ENCODE measurements around the gene SPOCK2. TPM values are rescaled to one million over a fixed set of nuclear protein-coding genes. Genes with fewer than 3 reads are reported as not detected.
"Not testable (repeated sequence)": the region's sequence is repeated elsewhere in the genome, so short reads cannot be mapped to it uniquely, and the experiment has no call there.

SPOCK2 gene
- polyA plus RNA-seq, 3 donors, result 0.20 to 1.6 (median 0.45) TPM

- Histone ChIP-seq H3K27me3 (ENCODE audit: control insufficient read depth in 2 of 2, insufficient read depth in 2 of 2, low read length in 2 of 2) (no peaks in the 10 kb centered on the region), H3K4me3 (replicated peaks in 1 of 3; ENCODE audit: low read depth in 2 of 3, low read length in 3 of 3) (no peak overlapping the region), H3K4me2 (replicated peaks; ENCODE audit: extremely low read depth, low read length, poor library complexity, severe bottlenecking) (no peak overlapping the region), H3K4me1 (ENCODE audit: control insufficient read depth in 1 of 2, insufficient read depth in 2 of 2, low read length in 2 of 2) (no peaks in the 10 kb centered on the region), H3K27ac (ENCODE audit: low read depth in 1 of 2, low read length in 2 of 2) (no peak overlapping the region), H3K9me3 (replicated peaks in 1 of 2; ENCODE audit: control insufficient read depth in 1 of 2, insufficient read depth in 1 of 2, low read length in 2 of 2) (no peaks in the 10 kb centered on the region), H3K36me3 (replicated peaks in 1 of 2; ENCODE audit: control insufficient read depth in 1 of 2, insufficient read depth in 2 of 2, low read length in 2 of 2) (no peaks in the 10 kb centered on the region), H3K9ac (ENCODE audit: insufficient read depth, low read length, poor library complexity, severe bottlenecking) (no peak overlapping the region), H3K79me2 (ENCODE audit: insufficient read depth, low read length) (no peaks in the 10 kb centered on the region), H2AFZ (ENCODE audit: insufficient read depth, low read depth, low read length, poor library complexity, severe bottlenecking) (no peak overlapping the region), H4K20me1 (ENCODE audit: insufficient read depth, low read length) (no peaks in the 10 kb centered on the region)
- Mint-ChIP-seq H3K27me3 (ENCODE audit: low read depth in 3 of 3) (peaks cover 3 to 11% (median 5%) of the 10 kb centered on the region in 3 donors), H3K4me1 (no peaks in the 10 kb centered on the region), H3K4me3 (no peak overlapping the region), H3K36me3 (no peaks in the 10 kb centered on the region), H3K9me3 (peaks cover 0 to 2% (median 0%) of the 10 kb centered on the region in 7 donors), H3K27ac (no peak overlapping the region)
- intact Hi-C loops (cut with micrococcal nuclease), result no loop called here
- WGBS (ENCODE audit: insufficient coverage), result 100% methylated on average over 3 of the region's 4 CpGs
- DNase-seq, result no peak
- no peak for TF ChIP-seq CTCF (IDR thresholded peaks at IDR 0.05)
Measured at GRCh38 chr10:72034761-72035160, 53.6 kb downstream of the SPOCK2 start.

DNA sequence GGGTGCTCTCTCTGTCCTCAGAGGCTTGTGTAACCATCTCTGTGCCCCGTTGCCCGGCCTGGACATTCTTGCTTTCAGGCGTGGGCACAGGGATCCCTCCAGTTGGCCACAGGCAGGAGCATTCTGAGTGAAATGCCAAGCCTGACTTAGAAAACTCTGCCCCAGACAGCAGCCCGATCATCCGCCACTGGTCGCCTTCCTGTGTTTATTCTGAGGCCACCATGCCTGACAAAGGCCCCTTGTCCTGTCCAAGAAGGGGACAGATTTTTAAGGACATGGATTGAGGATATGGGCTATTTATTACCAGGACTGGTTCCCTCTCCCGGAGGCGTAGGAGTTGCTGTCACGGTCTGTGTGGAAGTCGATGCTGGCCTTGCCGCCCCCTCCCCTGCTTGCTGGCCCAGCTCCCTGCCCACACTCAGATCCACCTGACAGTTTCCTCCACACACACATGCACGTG, 54.3 kb downstream of the SPOCK2 start:
- Histone ChIP-seq H3K27me3 (ENCODE audit: control insufficient read depth in 2 of 2, insufficient read depth in 2 of 2, low read length in 2 of 2) (no peaks in the 10 kb centered on the region), H3K4me3 (replicated peaks in 1 of 3; ENCODE audit: low read depth in 2 of 3, low read length in 3 of 3) (no peak overlapping the region), H3K79me2 (ENCODE audit: insufficient read depth, low read length) (no peaks in the 10 kb centered on the region), H3K4me2 (replicated peaks; ENCODE audit: extremely low read depth, low read length, poor library complexity, severe bottlenecking) (no peak overlapping the region), H4K20me1 (ENCODE audit: insufficient read depth, low read length) (no peaks in the 10 kb centered on the region), H3K9me3 (replicated peaks in 1 of 2; ENCODE audit: control insufficient read depth in 1 of 2, insufficient read depth in 1 of 2, low read length in 2 of 2) (no peaks in the 10 kb centered on the region), H3K4me1 (ENCODE audit: control insufficient read depth in 1 of 2, insufficient read depth in 2 of 2, low read length in 2 of 2) (no peaks in the 10 kb centered on the region), H3K9ac (ENCODE audit: insufficient read depth, low read length, poor library complexity, severe bottlenecking) (no peak overlapping the region), H3K36me3 (replicated peaks in 1 of 2; ENCODE audit: control insufficient read depth in 1 of 2, insufficient read depth in 2 of 2, low read length in 2 of 2) (no peaks in the 10 kb centered on the region), H3K27ac (ENCODE audit: low read depth in 1 of 2, low read length in 2 of 2) (no peak overlapping the region), H2AFZ (ENCODE audit: insufficient read depth, low read depth, low read length, poor library complexity, severe bottlenecking) (no peak overlapping the region)
- Mint-ChIP-seq H3K9me3 (peaks cover 0 to 2% (median 0%) of the 10 kb centered on the region in 7 donors), H3K4me1 (no peaks in the 10 kb centered on the region), H3K27ac (no peak overlapping the region), H3K27me3 (ENCODE audit: low read depth in 3 of 3) (peaks cover 3 to 11% (median 7%) of the 10 kb centered on the region in 3 donors), H3K36me3 (no peaks in the 10 kb centered on the region), H3K4me3 (no peak overlapping the region)
- WGBS (ENCODE audit: insufficient coverage), result 85% methylated on average over 12 of the region's 12 CpGs
- intact Hi-C loops (cut with micrococcal nuclease), result no loop called here
- TF ChIP-seq CTCF (IDR thresholded peaks at IDR 0.05), result no peak
- no peak for DNase-seq

GRCh38 chr10:72032409-72033162, 55.8 kb downstream of the SPOCK2 start:
- WGBS (ENCODE audit: insufficient coverage), result 84% methylated on average over 7 of the region's 11 CpGs
- H3K4me3 Mint-ChIP-seq; H3K36me3 Mint-ChIP-seq; intact Hi-C loops (cut with micrococcal nuclease); H3K4me2 ChIP-seq (replicated peaks; ENCODE audit: extremely low read depth, low read length, poor library complexity, severe bottlenecking); H3K4me1 Mint-ChIP-seq; H2AFZ ChIP-seq (ENCODE audit: insufficient read depth, low read depth, low read length, poor library complexity, severe bottlenecking); H3K4me1 ChIP-seq (ENCODE audit: control insufficient read depth in 1 of 2, insufficient read depth in 2 of 2, low read length in 2 of 2); H3K27me3 ChIP-seq (ENCODE audit: control insufficient read depth in 2 of 2, insufficient read depth in 2 of 2, low read length in 2 of 2); H4K20me1 ChIP-seq (ENCODE audit: insufficient read depth, low read length); H3K27ac Mint-ChIP-seq; H3K9ac ChIP-seq (ENCODE audit: insufficient read depth, low read length, poor library complexity, severe bottlenecking); H3K9me3 Mint-ChIP-seq; H3K4me3 ChIP-seq (replicated peaks in 1 of 3; ENCODE audit: low read depth in 2 of 3, low read length in 3 of 3); H3K79me2 ChIP-seq (ENCODE audit: insufficient read depth, low read length); H3K9me3 ChIP-seq (replicated peaks in 1 of 2; ENCODE audit: control insufficient read depth in 1 of 2, insufficient read depth in 1 of 2, low read length in 2 of 2); H3K36me3 ChIP-seq (replicated peaks in 1 of 2; ENCODE audit: control insufficient read depth in 1 of 2, insufficient read depth in 2 of 2, low read length in 2 of 2); DNase-seq; H3K27ac ChIP-seq (ENCODE audit: low read depth in 1 of 2, low read length in 2 of 2): not testable (repeated sequence)
- peaks cover 3 to 12% (median 10%) of the 10 kb centered on the region in 3 donors for H3K27me3 Mint-ChIP-seq (ENCODE audit: low read depth in 3 of 3)
